GM18519 (cell line): ENCODE data around the gene CAPN13.
"Not testable (repeated sequence)": the region's sequence is repeated elsewhere in the genome, so short reads cannot be mapped to it uniquely, and the experiment has no call there.

ENCODE experiments used
- ATAC-seq: cut with Tn5 transposase; IDR thresholded peaks from one replicate; pipeline ENCODE4 v1.9.1; 2021; ENCODE audit warnings: mild to moderate bottlenecking, moderate library complexity; ENCODE audit not compliant: unreplicated experiment, low FRiP score

The CAPN13 gene

GRCh38 chr2:30706534-30707303 is 100.5 kb downstream of the CAPN13 start:
- ATAC-seq = no peak

DNA sequence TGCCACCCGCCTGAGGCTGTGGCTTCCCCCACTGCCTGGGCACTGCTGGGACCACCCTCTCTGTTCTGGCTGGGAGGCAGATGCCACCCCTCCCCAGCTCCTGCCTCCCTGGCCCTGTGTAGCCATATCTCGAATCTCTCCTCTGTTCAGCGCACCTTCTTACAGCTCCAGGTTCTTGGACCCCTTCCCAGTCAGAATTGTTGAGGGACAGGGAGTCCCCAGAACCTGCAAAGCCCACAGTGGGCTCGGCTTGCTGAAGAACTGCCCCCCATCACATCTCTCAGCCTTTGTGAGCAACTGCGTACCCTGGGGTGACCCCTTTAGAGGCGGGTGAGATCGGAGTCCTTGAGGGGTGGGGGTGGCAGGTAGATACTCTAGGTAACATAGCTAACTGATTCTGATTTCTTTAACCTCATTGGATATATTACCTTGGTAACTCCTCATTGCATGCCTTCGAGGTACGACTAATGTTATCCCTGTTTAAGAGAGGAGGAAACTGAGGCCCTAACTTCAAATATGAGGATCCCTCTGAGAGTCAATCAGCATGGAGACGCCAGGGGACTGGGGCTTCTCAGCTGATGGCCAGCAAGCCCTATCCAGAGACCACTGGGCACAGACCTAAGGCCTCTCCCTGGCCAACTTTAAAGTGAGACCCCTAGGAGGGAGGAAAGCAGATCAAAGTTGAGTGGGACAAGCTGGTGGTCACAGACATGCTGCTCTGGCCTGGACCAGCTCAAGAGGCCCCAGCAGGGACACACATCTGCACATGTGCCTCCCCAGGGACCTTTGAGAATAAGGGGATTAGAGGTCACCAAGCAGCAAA is 101.3 kb downstream of the CAPN13 start:
- ATAC-seq = no peak

GRCh38 chr2:30705056-30705455 is 102.2 kb downstream of the CAPN13 start:
- no peak for ATAC-seq

DNA sequence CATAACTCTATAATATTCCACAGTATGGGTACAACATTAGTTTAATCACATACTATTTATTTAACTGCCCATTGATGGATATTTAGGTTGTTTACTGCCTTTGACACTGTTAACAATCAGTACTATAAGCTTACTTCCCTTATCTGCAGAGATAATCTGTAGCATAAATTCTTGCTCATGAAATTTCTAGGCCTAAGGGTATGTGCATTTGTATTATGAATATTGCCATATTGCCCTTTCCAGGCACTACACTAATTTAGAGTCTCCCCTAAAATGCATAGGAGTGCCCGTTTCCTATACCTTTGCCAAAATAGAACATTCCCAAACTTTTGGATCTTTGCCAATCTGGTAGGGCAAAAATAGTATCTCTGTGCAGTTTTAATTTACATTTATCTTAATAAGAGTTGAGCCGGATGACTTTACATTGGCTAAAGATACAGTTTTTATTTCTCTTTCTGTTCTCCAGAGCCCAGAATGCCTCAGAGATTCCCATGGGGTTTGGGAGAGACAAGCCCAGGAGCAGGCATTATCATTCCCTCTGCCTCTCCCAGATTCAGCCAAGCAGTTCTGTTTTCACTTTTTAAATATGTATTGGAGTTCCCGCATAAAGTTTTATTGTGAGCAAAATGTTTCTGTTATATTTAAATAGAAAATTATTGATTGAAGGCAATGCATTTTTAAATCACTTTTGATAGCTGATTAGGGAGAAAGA is 102.8 kb downstream of the CAPN13 start:
- no peak for ATAC-seq

- ATAC-seq = no peak
Observed at GRCh38 chr2:30702694-30703093, 104.6 kb downstream of the CAPN13 start.

GRCh38 chr2:30701782-30702181 is 105.5 kb downstream of the CAPN13 start:
- no peak for ATAC-seq

GRCh38 chr2:30697242-30698103 is 109.8 kb downstream of the CAPN13 start:
- ATAC-seq = not testable (repeated sequence)

DNA sequence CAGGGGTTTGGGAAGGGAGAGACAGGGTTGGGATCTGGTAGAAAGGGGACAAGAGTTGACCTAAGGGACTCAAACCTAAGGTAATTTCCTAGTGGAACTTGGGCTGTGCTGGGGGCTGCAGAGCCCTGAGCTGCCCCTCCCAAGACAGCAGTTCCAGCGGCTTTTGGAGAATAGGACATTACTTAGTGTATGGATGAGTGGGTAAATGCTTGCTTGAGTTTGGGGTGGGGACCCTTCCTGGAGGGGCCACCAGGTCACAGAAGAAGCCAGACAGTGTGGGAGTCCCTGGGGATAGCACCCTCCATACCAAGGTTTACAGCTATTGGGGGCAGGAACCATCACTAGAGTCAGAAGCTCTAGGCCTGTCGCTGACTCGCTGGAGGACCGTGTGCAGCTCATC is 111.5 kb downstream of the CAPN13 start:
- ATAC-seq = no peak

DNA sequence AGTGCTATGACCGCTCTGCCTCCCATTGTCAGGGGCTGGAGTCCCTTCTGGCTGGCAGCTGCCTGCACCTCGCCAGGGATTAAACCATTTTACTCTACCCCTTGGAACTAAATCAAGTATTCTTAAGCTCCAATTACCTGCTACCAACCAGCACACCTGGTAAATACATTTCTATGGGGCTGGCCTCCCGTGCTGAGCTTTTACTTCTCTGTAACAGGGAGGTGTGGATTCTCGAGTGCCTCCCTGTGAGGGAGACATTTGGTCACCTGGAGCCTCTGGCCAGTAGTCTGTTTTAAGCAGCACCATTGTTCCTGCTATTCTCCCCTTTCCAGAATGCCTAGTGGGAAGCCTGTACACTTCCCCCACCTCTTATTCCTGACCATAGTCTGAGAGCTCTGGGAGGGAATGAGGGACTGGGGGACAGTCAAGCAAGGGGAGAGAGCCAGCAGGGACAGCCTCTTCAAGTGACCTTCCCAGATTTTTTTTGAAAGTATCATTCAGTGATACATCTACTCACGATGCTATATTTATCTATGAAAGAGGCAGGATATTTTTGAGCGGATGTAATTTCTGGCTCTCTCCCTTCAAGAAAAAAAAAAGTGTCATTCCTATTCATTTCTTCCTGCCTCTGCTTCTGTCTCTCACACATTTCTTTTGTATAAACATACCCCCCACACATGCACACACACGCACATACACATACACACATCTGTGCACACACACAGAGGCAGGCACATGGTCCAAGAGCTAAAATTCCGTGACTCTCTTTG is 112.8 kb downstream of the CAPN13 start:
- no peak for ATAC-seq

- no peak for ATAC-seq
Observed at GRCh38 chr2:30693821-30694281, 113.4 kb downstream of the CAPN13 start.

DNA sequence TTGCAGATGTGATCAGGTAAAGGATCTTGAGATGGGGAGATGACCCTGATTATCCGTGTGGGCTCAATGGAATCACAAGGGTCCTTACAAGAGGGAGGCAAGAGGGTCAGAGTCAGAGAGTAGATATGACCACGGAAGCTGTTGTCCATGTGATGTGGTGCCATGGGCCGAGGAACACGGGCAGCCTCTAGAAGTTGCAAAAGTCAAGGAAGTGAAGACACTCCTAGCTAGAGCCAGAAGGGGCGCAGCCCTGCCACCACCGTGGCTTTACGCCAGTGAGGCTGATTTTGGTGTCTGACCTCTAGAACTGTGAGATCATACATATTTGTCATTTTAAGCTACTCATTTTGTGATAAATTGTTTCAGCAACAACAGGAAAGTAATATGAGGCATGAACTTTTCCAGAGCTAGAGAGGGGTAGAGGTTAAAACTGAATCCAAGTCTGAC is 114.4 kb downstream of the CAPN13 start:
- ATAC-seq = no peak

GRCh38 chr2:30691948-30692828 is 115.1 kb downstream of the CAPN13 start:
- ATAC-seq = no peak

DNA sequence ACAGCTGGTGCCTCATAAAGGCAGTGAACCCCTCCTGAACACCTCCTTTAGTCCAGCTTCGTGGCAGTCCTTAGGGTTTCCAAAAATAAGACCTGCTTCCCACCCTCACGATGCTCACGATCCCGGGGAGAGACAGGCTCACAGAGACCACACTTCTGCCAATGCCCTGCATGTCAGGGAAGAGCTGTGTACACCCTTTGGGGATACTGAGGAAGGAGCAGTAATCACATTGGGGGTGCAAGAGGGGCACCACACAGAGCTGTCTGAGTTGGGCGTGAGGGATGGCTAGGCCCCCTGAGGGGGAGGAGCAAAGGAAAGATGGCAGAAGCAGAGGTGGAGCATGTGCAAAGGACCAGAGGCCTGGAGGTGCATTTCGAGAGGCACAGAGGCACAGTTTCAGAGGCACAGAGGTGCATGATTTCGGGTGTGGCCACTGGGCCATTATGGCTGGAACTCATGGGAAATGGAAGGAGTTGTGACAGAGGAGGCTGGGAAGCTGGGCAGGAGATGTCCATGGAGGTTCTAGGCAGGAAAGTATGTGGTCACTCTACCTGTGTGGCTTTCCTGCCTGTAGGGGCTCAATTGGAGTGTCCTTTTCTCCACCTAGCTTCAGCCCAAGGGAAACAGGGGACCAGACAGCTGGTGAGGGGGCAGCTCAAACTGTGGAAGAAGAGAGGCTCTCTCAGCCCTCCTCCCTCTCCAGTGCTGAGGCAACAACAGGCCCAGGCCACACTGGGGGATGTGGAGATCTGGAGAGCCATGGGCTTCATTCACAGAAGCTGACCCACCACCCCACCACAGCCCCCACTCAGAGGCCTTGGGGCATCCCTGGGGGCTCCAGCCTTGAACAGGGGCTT is 115.9 kb downstream of the CAPN13 start:
- ATAC-seq = no peak

GRCh38 chr2:30690126-30690561 is 117.1 kb downstream of the CAPN13 start:
- no peak for ATAC-seq

DNA sequence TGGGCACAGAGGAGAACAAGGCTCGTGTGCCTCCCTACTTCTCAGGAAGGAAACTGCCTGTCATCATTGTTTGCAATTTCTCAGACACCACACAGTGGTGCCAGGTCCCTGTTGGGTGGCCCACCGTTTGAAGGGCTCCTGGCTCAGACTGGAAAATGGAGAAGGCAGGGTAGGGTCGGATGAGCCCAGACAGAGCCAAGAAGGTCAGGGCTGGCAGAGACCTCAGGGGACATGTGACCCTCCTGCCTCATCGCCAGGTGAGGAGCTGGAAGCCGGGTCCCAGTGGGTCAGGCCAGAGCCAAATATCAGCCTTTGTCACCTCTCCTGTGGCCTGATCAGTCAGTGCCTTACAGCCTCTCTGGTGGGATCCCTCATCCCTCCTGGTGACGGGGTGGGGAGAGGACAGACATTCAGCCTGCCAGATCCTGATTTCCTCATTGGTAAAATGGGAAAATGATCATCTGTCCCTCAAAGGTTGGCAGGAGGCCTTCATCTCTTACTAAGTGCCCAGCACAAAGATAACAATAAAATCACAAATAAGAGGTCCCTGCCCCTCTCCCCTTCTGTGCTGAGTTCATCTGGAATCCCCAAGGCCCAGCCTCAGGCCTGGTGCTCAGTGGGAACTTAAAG is 117.6 kb downstream of the CAPN13 start:
- no peak for ATAC-seq

DNA sequence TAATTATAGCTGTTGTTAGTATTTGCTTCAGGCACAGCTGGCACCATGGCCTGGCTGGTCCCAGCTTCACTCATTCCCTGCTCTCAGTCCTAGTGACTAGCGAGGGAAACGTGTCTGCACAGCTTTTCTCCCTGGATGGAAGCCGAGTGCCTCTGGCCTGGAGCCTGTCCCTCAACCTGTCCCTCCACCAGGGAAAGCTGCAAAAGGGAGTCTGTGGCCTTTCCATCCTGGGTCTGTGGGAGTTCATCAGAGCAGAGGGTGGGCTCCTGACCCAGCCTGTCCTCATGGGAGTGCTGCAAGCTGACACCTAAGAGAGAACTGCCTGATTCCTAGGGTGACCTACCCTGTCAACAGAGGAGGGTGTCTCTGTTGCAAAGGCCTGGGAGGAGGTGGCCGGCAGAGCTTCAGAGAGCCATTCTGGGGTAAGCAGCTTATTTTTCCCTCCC is 118.3 kb downstream of the CAPN13 start:
- no peak for ATAC-seq

DNA sequence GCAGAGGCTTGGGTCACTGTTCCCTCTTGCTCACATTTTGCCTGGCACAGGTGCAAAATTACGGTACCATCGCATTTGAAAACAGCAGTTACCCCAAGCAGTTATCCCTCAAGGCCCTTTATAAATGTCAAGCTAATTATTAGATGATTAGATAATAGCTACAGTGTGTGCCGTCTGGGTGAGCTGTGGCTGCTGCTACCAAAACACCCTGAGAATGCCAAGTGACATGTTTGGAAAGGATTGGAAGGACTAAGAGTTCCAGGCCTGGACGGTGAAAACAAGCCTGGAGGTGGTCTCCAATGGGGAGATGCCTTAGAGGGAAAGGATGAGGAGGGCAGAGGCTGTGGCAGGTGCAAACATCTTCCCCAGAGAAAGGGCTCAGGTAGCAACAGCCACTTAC is 120.6 kb downstream of the CAPN13 start:
- ATAC-seq = no peak
